ENCODE data around the gene KRTAP17-1. TPM values are rescaled to one million over a fixed set of nuclear protein-coding genes. Genes with fewer than 3 reads are reported as not detected.

Gene KRTAP17-1
- polyA plus RNA-seq, 1 experiment: not detected

DNA sequence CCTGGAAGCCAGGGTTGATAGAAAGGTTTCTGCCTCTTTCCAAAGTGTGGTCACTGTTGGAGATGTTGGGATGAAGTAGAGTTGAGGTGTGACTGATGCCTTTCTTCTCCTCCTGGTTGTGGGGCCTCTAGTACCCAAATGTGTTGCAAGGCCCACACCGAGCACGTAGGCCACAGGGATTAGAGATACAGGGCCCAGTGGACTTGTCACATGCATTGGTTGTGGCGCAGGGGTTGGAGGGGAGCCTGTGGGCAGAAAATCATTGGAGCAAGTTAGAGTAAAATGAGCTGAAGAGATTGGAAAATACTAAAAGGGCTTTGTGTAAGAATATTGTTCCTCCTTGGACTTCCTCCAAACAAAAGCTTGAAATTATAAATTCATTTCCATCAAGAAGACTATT, 30.5 kb upstream of the KRTAP17-1 start:
- H3K27ac ChIP-seq (ENCODE audit: low read depth, low read length): no peak overlapping the region
- no peaks in the 10 kb centered on the region for H3K27me3 ChIP-seq (ENCODE audit: control insufficient read depth, insufficient read depth, low read length)
- no peak for DNase-seq (ENCODE audit: low read depth, low spot score)
- H3K4me3 ChIP-seq (ENCODE audit: low read depth, low read length): no peak overlapping the region
- TF ChIP-seq, protein P1, sequence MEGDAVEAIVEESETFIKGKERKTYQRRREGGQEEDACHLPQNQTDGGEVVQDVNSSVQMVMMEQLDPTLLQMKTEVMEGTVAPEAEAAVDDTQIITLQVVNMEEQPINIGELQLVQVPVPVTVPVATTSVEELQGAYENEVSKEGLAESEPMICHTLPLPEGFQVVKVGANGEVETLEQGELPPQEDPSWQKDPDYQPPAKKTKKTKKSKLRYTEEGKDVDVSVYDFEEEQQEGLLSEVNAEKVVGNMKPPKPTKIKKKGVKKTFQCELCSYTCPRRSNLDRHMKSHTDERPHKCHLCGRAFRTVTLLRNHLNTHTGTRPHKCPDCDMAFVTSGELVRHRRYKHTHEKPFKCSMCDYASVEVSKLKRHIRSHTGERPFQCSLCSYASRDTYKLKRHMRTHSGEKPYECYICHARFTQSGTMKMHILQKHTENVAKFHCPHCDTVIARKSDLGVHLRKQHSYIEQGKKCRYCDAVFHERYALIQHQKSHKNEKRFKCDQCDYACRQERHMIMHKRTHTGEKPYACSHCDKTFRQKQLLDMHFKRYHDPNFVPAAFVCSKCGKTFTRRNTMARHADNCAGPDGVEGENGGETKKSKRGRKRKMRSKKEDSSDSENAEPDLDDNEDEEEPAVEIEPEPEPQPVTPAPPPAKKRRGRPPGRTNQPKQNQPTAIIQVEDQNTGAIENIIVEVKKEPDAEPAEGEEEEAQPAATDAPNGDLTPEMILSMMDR (IDR thresholded peaks at IDR 0.05; ENCODE audit: low read depth, low read length): no peak
- ChIA-PET POLR2A (no interaction called here), CTCF (interaction anchor here (0.9 kb wide), 1 partner anchor 17 kb away, joined by 3 read pairs; no protein-coding TSS in a partner anchor)
- peaks cover 19% of the 10 kb centered on the region for H3K9me3 ChIP-seq (ENCODE audit: control insufficient read depth, insufficient read depth, low read length)

DNA sequence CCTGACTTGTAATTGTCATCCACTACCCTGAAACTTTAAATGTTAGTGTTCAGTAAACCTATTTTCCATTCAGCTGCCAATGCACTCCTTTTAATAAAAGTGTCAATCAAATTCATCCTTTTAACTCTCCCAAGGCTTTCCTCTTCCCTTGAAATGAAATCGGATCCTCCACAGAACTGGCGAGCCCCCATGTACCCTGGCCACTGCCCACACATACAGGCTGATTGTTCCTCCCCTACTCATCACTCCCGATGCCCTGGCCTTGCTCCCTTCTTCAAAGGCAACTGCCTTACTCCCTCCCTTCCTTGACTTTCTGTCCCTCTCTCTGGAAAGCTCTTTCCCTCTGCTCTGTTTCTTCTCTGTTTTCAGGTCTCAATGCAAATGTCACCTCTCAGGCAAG, 27.5 kb upstream of the KRTAP17-1 start:
- no peak overlapping the region for H3K4me3 ChIP-seq (ENCODE audit: low read depth, low read length)
- DNase-seq (ENCODE audit: low read depth, low spot score): no peak
- TF ChIP-seq, protein P1 (IDR thresholded peaks at IDR 0.05; ENCODE audit: low read depth, low read length): no peak
- H3K27me3 ChIP-seq (ENCODE audit: control insufficient read depth, insufficient read depth, low read length): no peaks in the 10 kb centered on the region
- CTCF ChIA-PET: no interaction called here
- no peak overlapping the region for H3K27ac ChIP-seq (ENCODE audit: low read depth, low read length)
- H3K9me3 ChIP-seq (ENCODE audit: control insufficient read depth, insufficient read depth, low read length): peaks cover 19% of the 10 kb centered on the region
- POLR2A ChIA-PET: no interaction called here

DNA sequence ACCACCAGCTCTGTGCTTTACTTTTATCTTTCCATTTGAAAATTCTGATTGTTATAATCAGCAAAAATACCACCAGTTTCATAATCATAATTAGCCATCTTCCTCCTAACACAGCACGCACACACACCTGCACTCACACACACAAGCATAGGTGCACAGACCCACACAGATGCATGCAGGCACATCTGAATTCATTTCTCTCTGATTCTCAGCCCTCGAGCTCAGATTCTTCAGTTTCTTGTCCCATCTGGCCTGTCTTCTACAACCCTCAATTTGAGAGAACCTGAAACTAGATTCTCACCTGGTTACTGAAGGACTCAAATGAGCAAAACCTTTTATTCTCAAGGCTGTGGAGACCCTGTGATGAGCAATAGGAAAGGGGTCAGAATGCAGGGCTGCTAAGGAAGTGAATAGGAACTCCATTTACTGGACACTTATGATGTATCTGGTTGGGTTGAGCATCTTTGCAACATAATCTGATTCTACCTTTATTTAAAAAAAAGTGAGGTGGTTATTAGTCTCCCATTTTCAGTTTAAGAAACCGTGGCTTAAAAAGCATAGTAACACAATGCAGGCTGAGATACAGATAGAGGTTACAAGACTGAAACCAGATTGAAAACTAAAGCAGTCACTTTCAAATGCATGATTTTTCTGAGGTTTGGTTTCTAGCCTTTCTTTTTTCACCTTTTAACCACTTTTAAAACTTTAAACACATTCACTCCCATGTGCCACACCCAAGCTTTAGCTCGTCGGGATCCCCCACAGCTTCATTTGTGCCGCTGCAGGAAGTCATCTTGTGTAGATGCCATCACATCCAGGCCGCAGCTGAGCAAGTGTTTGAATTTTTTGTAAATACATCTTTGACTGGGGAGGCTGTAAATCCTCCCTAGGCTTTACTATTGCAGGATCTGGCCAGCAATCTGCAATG, 25.7 kb upstream of the KRTAP17-1 start:
- DNase-seq (ENCODE audit: low read depth, low spot score): no peak
- Histone ChIP-seq H3K27ac (ENCODE audit: low read depth, low read length) (no peak overlapping the region), H3K27me3 (ENCODE audit: control insufficient read depth, insufficient read depth, low read length) (no peaks in the 10 kb centered on the region), H3K9me3 (ENCODE audit: control insufficient read depth, insufficient read depth, low read length) (peaks cover 19% of the 10 kb centered on the region), H3K4me3 (ENCODE audit: low read depth, low read length) (no peak overlapping the region)
- ChIA-PET CTCF (interaction anchor here (0.6 kb wide), 1 partner anchor 122 kb away, joined by 4 read pairs; no protein-coding TSS in a partner anchor), POLR2A (no interaction called here)
- TF ChIP-seq, protein P1 (IDR thresholded peaks at IDR 0.05; ENCODE audit: low read depth, low read length): no peak

DNA sequence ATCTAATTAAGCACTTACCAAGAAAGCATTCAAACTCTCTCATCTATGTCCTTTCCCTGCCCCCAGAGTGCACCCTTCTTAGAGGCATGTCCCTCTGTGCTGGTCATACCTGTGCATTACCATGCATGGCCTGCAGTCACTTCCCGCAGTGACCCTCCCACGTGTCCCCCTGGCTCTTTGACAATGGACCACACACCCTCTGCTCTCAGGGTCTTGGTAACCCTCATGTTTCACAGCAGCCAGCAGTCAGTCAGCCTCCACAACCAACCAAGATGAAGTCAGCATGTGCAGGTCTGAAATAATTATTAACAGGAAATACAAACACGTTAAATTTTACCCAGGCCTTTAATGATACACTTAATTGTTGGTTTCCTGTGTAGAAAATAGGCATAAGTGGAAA, 25.0 kb upstream of the KRTAP17-1 start:
- Histone ChIP-seq H3K27ac (ENCODE audit: low read depth, low read length) (no peak overlapping the region), H3K4me3 (ENCODE audit: low read depth, low read length) (no peak overlapping the region), H3K27me3 (ENCODE audit: control insufficient read depth, insufficient read depth, low read length) (no peaks in the 10 kb centered on the region), H3K9me3 (ENCODE audit: control insufficient read depth, insufficient read depth, low read length) (peaks cover 19% of the 10 kb centered on the region)
- TF ChIP-seq, protein P1 (IDR thresholded peaks at IDR 0.05; ENCODE audit: low read depth, low read length): no peak
- DNase-seq (ENCODE audit: low read depth, low spot score): no peak
- CTCF ChIA-PET: interaction anchor here (1.0 to 1.7 kb wide), 2 partner anchors 11 to 479 kb away, joined by 3 to 4 read pairs; no protein-coding TSS in a partner anchor
- POLR2A ChIA-PET: no interaction called here

DNA sequence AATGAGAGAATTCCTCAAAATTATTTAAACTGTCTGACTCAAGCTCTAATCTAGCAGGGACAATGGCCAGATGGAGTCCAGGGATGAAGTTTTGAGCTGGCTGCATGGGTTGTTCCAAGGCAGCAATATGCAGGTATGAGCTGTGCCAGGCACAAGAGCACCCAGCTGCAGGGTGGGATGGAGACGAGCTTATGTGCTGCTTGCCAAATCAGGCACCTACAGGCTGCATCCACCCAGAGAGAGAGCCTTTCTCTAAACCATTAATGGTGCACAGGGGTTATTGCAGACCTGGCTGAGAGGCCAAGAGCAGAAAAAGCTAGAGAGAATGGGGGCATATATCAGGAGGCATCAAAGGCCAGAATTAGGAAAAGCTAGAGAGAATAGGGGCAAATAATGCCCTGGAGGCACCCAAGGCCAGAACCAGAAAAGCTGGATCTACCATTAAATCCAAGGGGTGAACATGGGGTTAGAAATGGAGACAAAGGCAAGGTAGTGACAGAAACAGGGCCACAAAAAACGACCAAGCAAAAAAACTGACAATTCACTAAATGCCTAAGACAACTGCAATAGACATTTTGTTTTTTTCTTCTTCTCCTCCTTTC, 24.2 kb upstream of the KRTAP17-1 start:
- Histone ChIP-seq H3K27ac (ENCODE audit: low read depth, low read length) (no peak overlapping the region), H3K27me3 (ENCODE audit: control insufficient read depth, insufficient read depth, low read length) (no peaks in the 10 kb centered on the region), H3K9me3 (ENCODE audit: control insufficient read depth, insufficient read depth, low read length) (peaks cover 19% of the 10 kb centered on the region), H3K4me3 (ENCODE audit: low read depth, low read length) (no peak overlapping the region)
- DNase-seq (ENCODE audit: low read depth, low spot score): no peak
- TF ChIP-seq, protein P1 (IDR thresholded peaks at IDR 0.05; ENCODE audit: low read depth, low read length): no peak
- CTCF ChIA-PET: interaction anchor here (0.9 to 1.7 kb wide), 4 partner anchors 10 to 479 kb away, joined by 3 to 9 read pairs (median 4); no protein-coding TSS in a partner anchor
- POLR2A ChIA-PET: no interaction called here

All from AG04450 (cell line).